HG03045 (cell line): Measurements from ENCODE around the gene SLAIN2.

ENCODE experiments used
- ATAC-seq: cut with Tn5 transposase; IDR thresholded peaks from one replicate; pipeline ENCODE4 v1.9.1; 2021; ENCODE audit warnings: mild to moderate bottlenecking, moderate library complexity; ENCODE audit not compliant: unreplicated experiment

SLAIN2 gene

DNA sequence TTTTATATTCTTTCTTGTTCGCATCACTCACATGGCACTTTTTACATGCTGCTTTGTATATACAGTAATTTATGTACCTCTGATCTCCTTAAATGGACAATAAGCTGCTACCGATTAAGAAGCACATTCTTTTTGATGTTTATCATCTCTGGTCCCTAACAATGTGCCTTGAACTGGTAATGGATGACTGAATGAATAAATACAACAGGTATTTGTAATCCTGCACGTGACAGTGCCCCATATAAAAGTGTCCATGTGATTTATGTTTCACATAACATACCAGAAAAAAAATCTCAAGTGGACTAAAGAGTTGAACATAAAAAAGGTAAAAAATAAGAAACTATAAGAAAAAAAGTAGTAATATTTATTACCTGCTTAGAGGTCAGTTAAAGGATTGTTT lies 7.7 kb upstream of the SLAIN2 start:
- no peak for ATAC-seq

DNA sequence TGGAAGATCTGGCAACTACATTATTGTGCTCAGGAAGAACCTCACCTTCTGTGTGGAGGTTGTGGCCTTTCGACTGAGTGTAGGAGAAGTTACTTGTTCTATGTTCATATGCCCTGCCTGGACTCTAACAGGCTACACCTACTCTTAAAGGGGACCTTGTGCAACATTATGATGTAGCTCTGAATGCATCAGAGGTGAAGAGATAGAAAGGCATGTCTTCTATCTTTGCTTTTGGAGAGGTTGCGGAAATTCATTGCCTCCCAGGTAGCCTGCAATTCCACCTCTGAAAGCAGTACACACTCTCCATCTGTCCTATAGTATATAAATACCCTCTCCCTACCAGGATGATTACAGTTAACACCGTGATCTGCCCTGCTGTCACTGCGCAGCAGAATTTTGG lies 7.1 kb upstream of the SLAIN2 start:
- no peak for ATAC-seq

DNA sequence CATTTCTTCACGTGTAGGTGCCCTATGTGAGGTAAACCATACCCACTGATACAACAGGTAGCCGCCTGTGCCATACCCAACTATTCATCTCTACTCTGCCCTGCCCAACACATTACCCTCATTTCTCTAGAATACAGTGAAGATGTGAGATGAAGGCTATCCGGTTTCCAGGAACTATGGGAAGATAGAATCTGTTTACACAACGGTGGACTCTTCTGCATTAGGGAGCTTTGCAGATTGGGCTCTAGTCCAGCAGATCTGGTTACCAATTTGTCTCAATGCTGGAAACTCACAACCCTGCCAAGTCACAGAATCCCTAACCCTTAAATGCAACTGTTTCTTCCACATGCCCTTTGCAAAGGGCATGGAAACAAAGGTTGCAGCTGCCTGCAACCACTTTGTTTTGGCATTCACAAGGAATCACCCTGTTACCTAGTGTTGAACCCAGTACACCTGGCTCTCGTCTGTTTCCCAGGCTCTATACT lies 6.4 kb upstream of the SLAIN2 start:
- no peak for ATAC-seq

DNA sequence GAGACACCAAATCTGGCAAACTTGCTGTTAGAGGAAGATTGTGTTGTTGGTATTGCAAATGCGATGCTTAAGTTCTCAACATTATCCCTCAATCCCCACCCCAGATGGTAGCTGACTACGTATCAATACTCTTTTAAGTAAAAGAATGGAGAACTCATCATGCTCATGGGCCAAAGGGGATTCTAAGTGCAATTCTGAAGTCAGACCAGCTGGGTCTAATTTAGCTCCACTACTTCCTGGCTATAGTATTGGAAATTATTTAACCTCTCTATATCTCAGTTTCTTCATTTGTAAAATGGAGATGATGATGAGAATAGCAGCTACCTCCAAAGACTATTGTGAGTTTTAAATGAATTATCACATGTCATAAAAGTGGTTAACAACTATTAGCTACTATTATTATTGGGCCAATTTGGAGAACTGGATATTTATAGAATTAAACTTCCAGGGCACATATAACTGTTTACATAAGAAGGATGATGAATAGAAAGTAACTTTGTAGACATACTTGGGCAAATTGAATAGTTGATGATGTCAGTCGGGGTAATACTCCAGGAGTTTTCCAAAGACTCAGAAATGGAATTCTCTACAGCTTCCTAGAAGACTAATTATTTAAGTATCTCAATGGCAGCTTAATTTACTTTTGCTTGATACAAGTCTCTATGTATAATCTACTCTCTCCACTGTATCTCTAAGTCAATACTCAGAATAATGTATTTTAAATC lies 5.0 kb upstream of the SLAIN2 start:
- ATAC-seq: no peak

DNA sequence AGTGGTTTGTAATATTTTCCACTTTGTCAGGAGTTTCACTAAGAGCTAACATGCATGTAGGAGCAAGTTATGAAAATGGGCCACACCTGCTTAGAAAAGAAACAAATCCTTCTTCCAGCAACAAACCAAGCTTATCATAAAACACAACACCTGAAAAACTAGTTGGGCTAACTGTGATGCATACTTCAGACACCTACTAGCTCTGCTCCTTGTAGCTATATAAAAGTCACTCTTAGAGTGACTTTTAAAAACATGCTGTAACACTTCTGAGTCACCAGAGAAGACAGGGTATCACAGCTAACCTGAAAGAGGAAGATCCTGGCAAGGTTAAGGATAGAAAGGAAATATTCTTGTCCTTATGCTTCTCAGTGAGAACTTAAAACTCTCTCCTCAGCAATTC lies 3.6 kb upstream of the SLAIN2 start:
- no peak for ATAC-seq

DNA sequence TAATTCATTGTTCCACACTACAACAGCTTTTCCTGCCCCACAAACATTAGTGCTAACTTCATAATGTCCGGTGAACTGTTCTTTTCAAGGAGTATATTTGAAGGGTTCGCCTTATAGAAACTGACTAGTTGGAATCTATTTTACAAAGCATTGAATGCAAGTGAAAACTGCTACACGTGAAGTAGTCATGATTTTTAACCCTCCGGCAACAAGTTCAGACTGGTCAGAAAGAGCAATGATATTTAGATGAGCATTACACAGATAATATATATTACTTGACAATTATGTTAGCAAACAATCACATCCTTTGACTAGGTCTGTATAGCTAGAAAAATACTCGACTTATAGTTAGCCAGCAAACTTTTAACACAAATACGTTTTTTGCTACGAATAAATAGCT lies 1.7 kb upstream of the SLAIN2 start:
- no peak for ATAC-seq

DNA sequence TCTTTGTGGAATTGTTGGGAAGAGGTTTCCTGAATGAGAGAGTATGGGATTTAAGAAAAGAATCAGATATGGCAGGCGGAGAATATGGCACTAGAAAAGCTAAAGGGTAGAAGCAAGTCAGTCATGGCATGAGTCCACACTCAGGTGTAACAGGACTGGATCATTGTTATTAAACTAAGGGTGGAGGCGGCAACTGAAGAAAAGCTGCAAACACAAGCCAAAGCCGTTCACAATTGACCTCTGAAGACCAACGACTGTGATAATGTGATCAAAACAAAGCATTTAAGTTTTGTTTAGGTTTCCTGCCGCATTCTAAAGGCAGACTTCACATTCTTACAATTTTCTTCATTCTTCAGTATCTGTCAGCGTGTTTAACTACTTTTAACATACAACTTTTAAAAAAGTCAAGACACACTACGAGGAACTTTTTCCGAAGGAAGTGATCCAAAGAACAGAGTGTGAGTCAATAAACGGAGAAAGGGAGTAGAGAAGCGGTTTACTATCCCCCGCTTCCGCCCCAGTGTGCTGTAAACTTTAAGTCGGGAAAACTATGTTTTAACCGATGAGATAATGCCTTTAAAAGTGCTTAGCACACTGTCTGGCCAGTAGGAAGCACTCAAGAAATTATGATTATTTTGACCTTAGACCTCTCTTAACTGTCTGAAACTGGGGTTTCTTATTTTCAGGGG lies 909 bp upstream of the SLAIN2 start:
- peak; percentile 1 for ATAC-seq

DNA sequence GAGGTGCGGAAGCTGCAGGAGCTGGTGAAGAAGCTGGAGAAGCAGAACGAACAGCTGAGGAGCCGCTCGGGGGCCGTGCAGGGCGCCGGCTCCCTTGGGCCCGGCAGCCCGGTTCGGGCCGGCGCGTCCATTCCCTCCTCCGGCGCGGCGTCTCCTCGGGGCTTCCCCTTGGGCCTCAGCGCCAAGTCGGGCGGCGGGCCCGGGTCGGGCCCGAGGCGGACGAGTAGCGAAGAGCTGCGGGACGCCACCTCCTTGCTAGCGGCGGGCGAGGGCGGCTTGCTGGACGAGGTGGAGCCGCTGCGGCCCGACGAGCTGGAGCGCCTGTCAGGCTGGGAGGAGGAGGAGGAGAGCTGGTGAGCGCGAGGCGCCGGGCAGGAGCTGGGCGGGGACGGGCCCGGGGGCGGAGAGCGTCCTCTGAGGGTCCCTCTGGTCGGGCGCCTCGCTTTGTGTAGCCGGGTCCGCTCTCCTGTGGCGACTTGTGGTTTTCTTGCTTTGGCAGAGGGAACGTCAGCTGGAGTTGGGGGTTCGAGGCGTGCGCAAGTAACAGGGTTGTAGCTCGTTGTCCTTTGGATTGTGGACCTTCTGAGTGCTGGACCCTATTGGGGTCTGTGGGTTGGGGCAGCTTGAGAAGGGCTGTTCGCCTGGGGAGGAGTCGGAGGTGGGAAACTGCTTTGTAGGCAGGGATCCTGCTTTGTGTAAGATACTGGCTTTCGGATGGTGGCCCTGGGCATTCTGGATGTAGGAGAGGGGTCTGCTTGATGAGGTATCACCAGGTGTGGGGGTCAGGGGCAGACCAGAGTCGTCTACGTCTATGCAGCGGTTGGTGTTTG lies 662 bp downstream of the SLAIN2 start:
- ATAC-seq: peak; percentile 25

DNA sequence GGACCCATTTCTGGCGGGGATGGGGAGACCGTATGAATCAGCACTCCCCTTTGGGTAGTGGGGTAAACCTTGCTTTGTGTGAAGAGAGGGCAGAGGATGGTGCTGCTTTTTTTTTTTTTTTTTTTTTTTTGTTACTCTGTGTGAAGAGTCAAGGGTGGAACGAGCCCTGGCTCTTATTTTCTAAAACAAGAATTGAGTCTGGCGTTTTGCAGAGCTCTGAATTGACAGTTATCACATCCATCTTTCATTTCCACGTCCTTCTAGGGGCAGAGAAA lies 1.2 kb downstream of the SLAIN2 start:
- ATAC-seq: no peak

DNA sequence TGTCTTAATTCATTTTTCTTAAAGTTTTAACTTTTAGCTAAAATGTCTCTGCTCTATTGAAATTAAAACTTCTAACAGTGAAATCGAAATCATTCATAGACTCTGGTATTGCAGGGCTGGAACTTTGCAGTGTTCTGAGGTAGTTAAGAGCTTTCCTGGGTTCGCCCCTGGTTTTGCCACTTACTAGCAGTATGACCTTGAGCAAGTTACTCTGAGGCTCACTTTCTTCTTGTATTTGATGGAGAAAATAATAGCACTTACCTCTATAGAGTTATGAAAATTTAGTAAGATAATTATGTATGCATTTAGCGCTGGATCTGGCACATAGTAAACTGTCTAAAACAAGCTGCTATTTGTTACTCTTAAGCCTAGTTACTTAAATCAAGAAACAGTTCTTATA lies 1.7 kb downstream of the SLAIN2 start:
- no peak for ATAC-seq

DNA sequence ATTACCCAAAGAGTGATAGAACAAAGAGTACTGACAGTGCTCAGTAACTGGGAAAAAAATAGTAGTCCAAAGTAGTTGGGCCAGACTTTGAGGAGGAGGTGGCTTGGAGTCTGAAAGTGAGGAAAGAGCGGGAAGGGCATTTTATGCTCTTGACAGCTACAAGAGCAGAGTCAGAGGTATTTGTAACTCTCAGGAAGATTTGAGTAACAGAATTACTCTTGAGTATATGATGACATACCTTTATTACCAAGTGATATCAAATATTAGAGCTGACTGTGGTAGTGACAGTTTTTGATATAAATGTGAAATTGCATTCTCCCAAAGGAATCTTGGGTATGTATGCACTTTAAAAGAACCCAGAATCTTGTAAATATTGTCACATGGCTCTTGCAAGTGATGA lies 2.2 kb downstream of the SLAIN2 start:
- ATAC-seq: no peak

DNA sequence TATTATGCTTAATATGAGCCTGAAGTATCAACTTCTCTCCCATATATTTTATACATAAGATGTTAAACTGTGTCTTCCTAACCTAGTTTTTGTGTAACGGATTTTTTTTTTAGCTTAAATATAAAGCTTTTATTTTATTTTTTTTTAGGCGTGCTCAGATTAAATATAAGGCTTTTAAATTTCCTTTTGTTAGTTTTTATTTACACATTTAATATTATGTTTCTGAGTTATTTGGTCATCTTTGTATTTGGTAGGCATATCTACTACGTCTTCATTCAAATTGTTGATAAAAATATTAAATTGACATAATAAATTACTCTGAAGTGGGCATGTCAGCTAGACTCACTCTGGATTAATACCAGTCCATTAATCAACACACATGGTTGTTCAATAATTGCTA lies 4.2 kb downstream of the SLAIN2 start:
- no peak for ATAC-seq

DNA sequence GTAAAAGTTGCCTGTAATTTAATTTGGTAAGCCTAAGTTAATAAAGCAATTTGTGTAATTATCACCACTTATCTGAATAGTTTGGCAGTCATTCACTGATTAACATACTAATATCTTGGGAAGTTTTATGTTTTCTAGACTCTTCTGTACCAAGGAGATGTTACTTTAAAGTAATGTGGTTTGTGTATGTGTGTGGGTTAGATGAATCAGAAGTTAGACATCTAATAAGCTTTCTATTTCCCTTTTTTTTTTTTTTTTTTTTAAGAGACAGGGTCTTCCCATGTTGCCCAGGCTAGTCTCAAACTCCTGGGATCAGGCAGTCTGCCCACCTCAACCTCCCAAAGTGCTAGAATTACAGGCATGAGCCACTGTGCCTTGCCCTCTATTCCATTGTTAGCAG lies 5.3 kb downstream of the SLAIN2 start:
- no peak for ATAC-seq

DNA sequence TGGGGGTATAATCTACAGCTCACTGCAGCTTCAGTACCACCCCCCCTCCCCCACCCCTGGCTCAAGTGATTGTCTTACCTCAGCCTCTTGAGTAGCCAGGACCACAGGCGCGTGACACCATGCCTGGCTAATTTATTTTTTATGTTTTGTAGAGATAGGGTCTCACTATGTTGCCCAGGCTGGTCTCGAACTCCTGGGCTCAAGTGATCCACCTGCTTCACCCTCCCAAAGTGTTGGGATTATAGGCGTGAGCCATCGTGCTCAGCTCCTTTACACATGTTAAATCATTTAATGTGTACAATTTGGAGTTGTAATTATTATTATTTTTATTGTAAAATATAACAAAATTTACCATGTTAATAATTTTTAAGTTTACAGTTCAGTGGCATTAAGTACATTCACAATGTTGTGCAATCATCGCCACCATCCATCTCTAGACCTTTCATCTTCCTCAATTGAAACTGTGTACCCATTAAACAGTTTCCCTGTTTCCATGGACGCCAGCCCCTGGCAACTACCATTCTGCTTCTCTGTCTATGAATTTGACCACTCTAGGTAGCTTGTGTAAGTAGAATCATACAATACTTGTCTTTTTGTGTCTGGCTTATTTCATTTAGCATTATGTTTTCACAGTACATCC lies 6.1 kb downstream of the SLAIN2 start:
- ATAC-seq: no peak

DNA sequence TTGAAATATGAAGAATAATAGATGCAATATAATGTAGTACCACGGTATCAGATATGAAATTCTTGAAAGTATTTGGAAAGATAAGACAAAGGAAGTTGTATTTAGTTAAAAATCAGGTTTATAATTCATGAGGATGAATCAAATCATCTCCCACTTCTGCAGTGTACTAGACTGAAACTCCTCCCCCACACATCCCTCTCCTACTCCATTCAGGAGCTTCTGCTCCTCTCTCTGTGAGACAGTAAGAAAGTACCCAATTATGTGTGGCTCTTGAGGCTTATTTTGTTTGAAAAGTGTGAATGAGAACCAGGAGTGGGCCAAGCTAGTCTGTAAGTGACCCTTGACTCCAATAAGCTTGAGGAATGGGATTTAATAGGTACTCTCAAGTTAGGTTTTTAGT lies 9.5 kb downstream of the SLAIN2 start:
- no peak for ATAC-seq

DNA sequence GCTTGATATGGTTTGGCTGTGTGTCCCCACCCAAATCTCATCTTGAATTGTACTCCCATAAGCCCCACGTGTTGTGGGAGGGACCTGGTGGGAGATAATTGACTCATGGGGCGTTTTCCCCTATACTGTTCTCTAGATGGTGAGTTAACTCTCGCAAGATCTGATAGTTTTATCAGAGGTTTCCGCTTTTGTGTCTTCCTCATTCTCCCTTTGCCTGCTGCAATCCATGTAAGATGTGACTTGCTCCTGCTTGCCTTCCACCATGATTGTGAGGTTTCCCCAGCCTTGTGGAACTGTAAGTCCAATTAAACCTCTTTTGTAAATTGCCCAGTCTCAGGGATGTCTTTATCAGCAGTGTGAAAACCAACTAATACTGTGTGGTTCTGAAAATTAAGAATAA lies 11.5 kb downstream of the SLAIN2 start:
- ATAC-seq: no peak

DNA sequence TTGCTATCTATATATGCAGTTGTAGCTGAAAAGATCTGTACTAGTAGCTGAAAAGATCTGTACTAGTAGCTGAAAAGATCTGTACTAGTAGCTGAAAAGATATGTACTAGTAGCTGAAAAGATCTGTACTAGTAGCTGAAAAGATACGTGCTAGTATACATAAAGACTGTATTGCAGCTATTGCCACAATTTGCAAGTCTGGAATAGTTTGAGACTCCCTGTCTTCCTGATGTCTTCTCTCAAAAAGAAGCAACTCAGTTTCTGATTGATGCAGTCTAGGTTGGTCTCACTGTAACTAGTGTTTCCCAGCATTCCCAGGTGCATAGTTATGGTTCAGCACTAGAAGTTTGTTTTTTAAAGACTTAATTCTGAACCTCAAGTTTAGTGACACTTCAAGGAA lies 15.0 kb downstream of the SLAIN2 start:
- ATAC-seq: no peak

DNA sequence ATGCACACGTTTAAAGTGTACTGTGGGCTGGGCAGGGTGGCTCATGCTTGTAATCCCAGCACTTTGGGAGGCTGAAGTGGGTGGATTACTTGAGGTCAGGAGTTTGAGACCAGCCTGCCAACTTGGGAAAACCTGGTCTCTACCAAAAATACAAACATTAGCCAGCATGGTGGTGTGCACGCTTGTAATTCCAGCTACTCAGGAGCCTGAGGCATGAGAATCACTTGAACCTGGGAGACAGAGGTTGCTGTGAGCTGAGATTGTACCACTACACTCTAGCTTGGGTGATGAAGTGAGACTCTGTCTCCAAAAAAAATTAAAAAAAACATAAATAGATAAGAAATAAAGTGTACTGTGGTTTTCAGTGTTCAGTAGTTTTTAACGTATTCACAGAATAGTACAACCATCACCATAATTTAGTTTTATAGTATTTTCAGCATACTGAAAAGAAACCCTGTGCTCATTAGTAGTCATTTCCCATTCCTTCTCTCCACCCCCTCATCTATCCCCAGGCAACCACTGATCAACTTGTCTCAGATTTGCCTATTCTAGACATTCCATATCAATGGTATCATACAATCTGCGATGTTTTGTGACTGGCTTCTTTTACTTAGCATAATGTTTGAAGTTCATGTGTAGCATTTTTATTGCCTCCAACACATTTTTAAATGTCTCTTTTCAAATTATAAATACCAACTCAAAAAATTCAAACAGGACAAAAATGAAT lies 19.1 kb downstream of the SLAIN2 start:
- no peak for ATAC-seq

DNA sequence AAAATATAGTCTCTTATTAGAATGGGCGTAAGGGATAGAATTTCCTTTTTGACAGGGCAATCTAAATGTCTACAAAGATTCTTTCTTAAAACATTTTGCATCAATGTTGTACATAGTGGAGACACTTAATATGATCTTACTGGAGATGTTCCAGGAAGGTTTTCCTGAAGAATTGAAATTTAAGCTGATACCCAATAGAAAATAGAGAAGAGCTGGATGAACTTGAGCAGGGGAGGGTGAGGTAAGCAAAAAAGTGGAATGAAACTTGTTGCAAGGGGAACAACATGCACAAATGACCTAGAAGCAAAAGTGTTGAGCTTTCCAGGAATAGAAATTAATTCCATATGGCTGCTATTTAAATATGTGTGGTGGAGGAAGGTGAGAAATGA lies 19.7 kb downstream of the SLAIN2 start:
- ATAC-seq: no peak

DNA sequence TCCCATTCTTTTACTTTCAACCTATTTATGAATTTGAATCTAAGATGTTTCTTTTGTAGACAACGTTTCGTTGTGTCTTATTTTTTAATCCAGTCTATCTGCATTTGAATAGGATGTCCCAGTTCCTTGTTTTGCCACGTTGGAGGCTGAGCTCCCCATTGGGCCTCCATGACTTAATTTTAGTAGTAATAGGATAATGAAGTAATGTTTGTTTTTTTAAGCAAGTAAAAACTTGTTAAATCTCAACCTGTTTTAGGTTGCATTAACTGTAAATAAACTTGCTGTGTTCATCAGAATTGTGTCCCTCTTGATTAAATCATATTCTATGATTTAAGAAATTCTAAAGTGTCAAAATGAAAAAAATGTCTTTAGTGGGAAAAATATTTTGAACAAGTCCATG lies 25.3 kb downstream of the SLAIN2 start:
- no peak for ATAC-seq

DNA sequence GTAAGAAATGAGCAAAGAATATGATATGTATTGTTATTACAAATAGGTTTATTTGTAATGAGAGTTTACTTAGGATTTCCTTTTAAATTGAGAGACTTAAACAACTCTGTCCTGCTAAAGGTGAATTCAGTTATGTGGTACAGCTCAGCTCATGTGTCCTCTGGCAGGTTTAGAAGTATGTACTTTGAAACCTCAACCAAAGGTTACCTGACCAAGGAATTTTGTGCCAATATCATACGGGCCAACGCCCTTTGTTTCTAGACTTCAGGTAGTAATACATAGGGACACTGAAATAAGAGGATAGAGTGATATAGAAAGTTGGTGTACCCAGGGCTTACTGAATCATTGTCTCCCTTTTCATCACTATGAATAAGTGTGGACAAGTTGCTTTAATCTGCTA lies 25.7 kb downstream of the SLAIN2 start:
- no peak for ATAC-seq
